Measurements from ENCODE around the gene PLEKHA8.

Gene PLEKHA8

DNA sequence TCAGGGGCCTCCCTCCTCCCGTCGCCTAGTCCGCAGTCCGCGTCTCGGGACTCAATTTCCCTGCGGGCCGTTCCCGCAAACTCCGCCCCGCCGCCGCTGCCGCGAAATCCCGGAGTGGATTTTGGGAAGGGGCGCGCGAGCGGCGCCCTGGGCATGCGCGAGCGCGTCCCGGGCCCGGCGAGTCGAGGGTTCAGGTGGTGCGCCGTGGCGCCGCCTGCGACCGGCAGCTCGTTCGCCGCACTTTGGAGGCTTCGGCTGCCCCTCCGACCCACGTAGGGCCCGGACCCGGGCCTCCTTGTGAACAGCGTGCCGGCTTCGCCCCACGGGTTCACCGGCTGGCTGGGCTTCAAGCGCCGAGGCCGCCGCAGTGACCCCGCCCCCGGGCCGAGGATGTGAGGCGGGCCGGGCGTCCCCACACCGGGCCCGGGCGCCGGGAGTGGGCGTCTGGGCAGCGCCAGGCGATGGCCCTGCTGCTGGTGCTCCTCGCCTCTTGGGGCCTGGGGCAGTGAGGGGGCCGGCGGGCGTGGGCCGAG lies at the start of gene PLEKHA8:
PLEKHA8 (plus strand) TSS at position 197 of the 533 bp plus-strand sequence. CDS start 351 bp downstream, outside the sequence.
- DNase-seq = peak; percentile 78

DNA sequence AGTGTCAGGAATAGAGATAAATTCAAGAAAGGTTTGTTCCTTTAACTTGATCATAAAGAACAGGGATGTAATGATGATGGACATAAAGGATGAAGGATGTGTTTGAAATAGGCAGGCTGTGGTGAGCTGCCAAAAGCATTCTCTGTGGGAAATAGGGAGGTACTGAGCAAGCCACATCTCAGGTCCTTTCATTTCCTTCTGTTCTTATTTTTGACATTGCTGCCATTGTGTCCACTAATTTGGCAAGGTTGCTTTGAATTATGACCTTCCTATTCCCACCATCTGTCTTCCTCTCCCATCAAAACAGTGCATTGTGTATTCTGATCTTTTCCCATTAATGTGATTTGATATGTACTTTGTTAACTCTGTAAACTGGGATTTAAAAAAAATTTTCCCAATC lies 48.1 kb upstream of the PLEKHA8 start:
- no peak for DNase-seq

DNA sequence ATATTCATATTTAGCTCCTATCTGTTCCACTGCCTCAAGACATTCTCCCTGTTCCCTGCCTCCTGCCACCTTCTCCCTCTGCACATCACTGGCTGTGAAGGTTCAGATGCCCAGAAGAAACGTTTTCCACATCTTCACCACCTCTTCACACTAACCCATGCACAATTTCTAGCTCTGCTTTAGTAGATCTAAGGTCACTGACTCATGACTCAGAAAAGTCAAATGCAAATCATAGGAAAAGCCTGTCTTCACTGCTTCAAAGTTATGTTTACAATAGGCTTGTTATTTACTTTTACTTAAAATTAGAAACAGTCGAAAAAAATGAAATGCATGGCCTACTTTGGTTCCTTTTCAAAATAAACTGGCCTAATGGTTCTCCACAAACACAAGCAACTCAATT lies 41.1 kb upstream of the PLEKHA8 start:
- DNase-seq = no peak

GRCh38 chr7:29987811-29988317 lies 40.3 kb upstream of the PLEKHA8 start:
- DNase-seq = no peak

- DNase-seq = peak; percentile 51
Measured at GRCh38 chr7:29988424-29989256, 39.6 kb upstream of the PLEKHA8 start.

DNA sequence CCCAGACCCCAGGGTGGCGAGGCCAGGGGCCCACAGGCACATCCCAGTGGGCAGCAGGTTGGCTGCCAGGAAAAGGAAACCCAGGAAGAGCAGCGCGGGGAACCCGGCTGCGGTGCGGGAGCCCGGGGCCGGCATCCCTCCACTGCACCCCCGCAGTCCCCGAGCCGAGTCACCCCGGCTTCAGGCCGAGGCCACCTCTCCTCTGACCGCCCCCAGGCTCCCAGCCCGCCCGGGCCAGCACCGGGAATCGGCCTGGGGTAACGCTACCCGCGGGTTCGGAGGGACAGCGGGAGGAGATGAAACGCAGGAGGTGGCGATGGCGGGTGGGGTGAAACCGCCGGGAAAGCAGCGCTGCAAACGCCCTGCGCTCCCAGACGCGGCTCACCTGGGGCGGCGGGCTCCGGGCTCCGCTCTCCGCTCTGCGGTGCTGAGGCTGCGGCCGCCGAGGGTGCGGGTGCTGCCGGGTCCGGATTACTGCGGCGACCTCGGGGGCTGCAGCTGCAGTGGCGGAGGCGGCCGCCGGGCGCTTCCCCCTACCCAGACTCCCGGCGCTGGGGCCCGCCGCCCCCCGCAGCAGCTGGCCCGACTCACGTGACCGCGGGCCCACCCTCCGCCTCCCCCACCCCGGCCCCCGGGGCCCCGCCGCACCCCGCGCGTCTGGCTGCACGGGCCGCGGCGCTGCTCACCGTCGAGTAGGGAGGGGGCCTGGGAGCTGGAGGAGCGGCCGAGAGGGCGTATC lies 38.8 kb upstream of the PLEKHA8 start, which contains the start of gene SCRN1:
SCRN1 (minus strand) TSS at position 545 of the 739 bp plus-strand sequence. CDS start 20,734 bp downstream, outside the sequence.
- peak; percentile 40 for DNase-seq

GRCh38 chr7:29990931-29991330 lies 37.3 kb upstream of the PLEKHA8 start:
- no peak for DNase-seq

- DNase-seq = no peak
Measured at GRCh38 chr7:29991937-29992336, 36.3 kb upstream of the PLEKHA8 start.

DNA sequence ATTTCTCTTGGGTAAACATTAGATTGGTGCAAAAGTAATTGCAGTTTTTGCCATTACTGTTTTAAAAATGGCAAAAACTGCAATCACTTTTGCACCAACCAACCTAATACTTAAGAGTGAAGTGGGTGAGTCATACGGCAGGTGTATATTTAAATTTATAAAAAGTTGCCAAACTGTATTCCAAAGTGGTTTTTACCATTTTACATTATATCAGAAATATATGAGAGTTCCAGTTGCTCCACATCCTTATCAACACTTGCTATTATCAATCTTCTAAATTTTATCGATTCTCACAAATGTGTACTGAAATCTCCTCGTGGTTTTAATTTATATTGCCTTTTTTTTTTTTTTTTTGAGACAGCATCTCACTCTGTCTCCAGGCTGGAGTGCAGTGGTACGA lies 35.1 kb upstream of the PLEKHA8 start:
- DNase-seq = no peak

DNA sequence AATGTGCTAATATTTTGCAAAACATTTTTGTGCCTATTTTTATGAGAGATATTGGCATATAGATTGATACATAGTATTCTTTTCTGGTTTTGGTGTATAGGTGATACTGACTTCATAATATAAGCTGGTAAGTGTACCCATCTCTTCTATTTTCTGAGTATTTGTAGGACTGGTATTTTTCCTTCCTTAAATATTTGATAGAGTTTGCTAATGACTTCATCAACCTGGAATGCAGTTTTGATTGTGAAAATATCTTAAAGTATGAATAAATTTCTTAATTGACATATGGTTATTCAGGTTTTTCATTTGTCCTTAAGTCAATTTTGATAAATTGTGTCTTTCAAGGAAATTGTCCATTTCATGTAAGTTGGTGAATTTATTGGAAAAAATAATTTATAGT lies 32.6 kb upstream of the PLEKHA8 start:
- DNase-seq = no peak

DNA sequence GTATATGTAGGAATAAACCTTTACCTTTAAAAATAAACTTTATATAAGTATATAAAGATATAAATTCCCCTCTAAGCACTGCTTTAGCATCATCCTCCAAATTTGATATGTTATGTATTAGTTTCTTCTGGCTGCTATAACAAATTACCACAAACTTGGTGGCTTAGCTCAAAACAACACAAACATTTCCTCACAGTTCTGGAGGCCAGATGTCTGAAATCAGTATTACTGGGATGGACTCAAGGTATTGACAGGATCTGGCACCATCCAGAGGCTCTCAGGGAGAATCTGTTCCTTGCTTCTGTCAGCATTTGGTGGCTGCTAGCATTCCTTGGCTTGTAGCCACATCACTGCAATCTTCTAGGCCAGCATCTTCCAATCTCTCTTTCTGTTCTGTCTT lies 31.9 kb upstream of the PLEKHA8 start:
- DNase-seq = no peak

- no peak for DNase-seq
Measured at GRCh38 chr7:29998489-29998888, 29.7 kb upstream of the PLEKHA8 start.

- no peak for DNase-seq
Measured at GRCh38 chr7:30001998-30002397, 26.2 kb upstream of the PLEKHA8 start.

DNA sequence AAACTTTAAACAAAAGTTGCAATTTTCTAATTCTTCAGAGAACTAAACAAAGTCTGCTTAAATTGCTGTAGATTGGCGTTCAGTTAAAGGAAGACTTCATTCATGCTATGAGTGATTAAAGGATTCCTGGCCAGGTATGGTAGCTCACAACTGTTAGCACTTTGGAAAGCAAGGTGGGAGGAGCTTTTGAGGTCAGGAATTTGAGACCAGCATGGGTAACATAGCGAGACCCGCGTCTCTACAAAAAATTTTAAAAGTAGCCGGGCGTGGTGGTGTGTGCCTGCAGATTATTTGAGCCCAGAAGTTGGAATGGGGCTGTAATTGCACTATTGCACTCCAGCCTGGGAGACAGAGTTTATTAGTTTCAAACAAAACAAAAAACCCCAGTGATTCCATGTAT lies 25.1 kb upstream of the PLEKHA8 start:
- no peak for DNase-seq

GRCh38 chr7:30005464-30005863 lies 22.7 kb upstream of the PLEKHA8 start:
- DNase-seq = no peak

GRCh38 chr7:30010021-30010420 lies 18.2 kb upstream of the PLEKHA8 start:
- no peak for DNase-seq

DNA sequence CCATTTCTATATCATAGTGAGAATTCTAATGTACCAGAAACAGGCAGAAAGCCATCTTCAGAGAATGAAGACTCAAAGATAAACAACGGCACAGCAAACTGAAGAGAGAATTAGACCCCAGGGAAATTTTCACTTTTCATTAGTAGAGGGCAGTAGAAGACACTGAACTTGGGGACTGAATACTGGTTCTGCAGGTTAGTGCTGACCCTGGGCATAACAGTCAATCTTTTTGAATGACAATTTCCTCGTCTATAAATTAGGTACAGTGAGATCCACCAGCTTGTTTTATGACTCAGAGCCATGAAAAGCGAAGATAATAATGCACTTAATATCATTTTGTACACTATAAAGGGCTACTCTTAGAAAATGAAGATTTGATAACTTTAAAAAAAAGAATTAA lies 15.5 kb upstream of the PLEKHA8 start:
- DNase-seq = no peak

DNA sequence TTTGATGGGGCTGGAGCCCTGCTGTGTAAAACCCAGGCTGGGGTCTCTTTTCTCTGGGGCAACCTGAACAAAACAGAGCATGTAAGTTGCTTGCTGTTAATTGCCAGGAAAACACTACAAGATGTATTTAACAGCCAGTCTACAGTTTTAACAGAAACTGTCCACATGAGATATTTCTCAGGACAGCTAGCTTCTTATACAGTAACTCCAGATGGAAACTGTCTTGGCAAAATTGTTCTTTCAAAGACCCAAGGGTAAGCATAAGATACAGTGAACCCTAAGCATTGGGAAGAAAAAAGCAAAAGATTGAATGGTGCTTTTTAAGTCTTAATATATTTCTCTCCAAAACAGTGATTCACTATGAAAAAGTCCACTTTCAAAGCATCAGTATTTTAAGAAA lies 9.8 kb upstream of the PLEKHA8 start:
- DNase-seq = no peak

DNA sequence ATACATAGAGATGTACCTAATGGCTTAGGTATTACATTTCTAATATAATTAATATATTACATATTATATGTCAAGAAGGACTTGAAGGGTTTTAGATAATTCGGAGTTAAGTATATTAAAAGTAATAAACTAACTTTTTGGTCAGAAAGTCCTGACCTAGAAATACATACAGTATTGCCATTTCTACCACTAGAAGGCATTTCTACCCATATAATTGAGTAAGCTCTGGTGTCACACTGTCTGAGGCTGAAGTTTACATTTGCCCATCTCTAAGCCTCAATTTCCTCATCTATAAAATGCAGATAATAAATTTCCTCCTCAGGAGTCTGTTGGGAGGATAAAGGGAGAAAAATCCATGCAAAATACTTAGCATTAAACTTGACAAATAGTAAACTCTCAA lies 8.8 kb upstream of the PLEKHA8 start:
- no peak for DNase-seq

DNA sequence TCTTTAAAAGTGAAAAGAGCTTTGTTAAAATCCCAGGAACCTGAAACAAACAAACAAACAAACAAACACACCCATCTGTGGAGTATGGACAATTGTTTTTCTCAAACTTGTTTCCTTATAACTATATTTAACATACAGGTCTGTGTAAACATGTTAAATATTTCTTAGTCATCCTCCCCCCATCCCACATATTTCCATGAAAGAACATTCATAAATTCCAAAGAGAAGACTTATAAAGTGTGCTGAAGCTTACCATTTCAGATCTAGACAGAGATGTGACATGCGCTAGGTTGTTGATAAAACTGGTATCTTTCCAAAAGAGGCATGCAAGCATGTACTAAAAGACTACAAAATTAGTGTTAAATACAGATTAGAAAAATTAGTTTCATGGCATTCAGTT lies 8.3 kb upstream of the PLEKHA8 start:
- DNase-seq = no peak

GRCh38 chr7:30020535-30020934 lies 7.7 kb upstream of the PLEKHA8 start:
- DNase-seq = no peak

- no peak for DNase-seq
Measured at GRCh38 chr7:30022991-30023390, 5.2 kb upstream of the PLEKHA8 start.

DNA sequence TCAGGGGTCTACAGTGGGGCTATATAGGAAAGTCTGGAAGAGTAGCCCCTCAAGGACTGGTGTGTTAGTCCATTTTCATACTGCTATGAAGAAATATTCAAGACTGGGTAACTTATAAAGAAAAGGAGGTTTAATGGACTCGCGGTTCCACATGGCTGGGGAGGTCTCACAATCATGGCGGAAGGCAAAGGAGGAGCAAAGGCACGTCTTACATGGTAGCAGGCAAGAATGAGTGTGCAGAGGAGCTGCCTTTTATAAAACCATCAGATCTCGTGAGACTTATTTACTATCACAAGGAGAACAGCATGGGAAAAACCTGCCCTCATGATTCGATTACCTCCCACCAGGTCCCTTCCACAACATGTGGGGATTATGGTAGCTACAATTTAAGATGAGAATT lies 4.7 kb upstream of the PLEKHA8 start:
- DNase-seq = no peak
